T-helper 1 cell treated with Interleukin-12 subunit alpha and Interleukin-12 subunit beta and Interleukin-4 antibody, amounts not matched to agents 30 μg/mL and 1 μg/mL, for 36 hours (primary cell): ENCODE results near the gene FLII.
A peak's percentile ranks its signal among the peaks of the same experiment; 100 is the strongest.
"Not testable (repeated sequence)": the region's sequence is repeated elsewhere in the genome, so short reads cannot be mapped to it uniquely, and the experiment has no call there.

Source experiments
- H3K27ac Mint-ChIP-seq: one replicate; pipeline ENCODE4 v1.8.0; 2021; ENCODE audit warnings: mild to moderate bottlenecking, mixed read lengths
- H3K27me3 Mint-ChIP-seq: one replicate; pipeline ENCODE4 v1.8.0; 2021; ENCODE audit warnings: low read depth, mixed read lengths
- H3K36me3 Mint-ChIP-seq: one replicate; pipeline ENCODE4 v1.8.0; 2021; ENCODE audit warnings: low read depth, mixed read lengths
- H3K4me1 Mint-ChIP-seq: one replicate; pipeline ENCODE4 v1.8.0; 2021; ENCODE audit warnings: low read depth, mixed read lengths
- H3K4me3 Mint-ChIP-seq: one replicate; pipeline ENCODE4 v1.8.0; 2021; ENCODE audit warnings: mild to moderate bottlenecking, moderate library complexity, mixed read lengths
- H3K9me3 Mint-ChIP-seq: one replicate; pipeline ENCODE4 v1.8.0; 2021; ENCODE audit warnings: mixed read lengths

Gene FLII

GRCh38 chr17:18225642-18226283, 32.8 kb downstream of the FLII start:
- Mint-ChIP-seq H3K9me3 (no peaks in the 10 kb centered on the region), H3K27me3 (no peaks in the 10 kb centered on the region), H3K36me3 (no peaks in the 10 kb centered on the region), H3K27ac (peak overlapping the region; percentile 93), H3K4me1 (peaks cover 20% of the 10 kb centered on the region), H3K4me3 (peak overlapping the region; percentile 98)

GRCh38 chr17:18225121-18225641, 33.4 kb downstream of the FLII start, which contains the start of gene LLGL1:
TSS of gene LLGL1 (plus strand) at chr17:18225635. CDS start at chr17:18225683, 48 bp downstream.
- H3K27ac Mint-ChIP-seq = peak within 1 kb of the TSS; percentile 93
- H3K4me1 Mint-ChIP-seq = peaks cover 20% of the 10 kb centered on the region
- H3K27me3 Mint-ChIP-seq = no peaks in the 10 kb centered on the region
- H3K9me3 Mint-ChIP-seq = no peaks in the 10 kb centered on the region
- H3K4me3 Mint-ChIP-seq = peak within 1 kb of the TSS; percentile 98
- H3K36me3 Mint-ChIP-seq = no peaks in the 10 kb centered on the region

DNA sequence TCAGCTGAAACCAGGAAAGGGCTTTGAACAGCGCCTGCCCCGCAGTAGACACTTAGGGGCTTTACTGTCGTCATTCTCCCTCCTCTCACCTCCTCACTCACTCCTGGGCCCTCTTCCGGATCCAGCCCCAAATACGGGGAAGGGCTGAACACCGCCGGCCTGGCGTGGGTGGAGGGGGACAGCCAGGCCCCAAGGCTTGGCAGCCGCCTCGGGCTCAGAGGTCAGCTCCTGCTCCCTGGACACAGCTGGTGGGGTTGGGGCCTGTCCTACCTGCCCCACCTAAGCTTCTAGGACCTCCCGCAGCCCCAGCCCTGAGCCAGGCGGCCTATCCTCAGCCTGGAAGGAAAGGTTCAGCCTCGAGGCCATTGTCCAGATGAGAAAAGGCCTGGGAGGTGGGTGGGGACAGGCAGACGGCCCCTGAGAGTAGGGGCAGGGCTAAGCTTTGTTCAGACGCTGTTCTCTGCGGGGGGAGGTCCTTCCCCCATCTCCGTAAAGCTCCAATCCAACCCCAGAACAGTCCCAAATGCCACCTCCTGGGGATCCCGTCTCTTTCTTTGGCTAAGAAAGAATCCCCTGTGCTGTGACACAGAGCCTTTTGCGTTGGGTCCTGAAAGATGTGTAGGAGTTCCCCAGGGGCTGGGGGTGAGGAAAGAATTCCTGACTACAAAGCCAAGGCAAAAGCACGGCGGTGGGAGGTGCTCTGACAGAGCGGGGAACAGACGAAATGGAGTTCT, 34.0 kb downstream of the FLII start:
- Mint-ChIP-seq H3K27me3 (no peaks in the 10 kb centered on the region), H3K27ac (no peak overlapping the region), H3K36me3 (no peaks in the 10 kb centered on the region), H3K4me3 (peak overlapping the region; percentile 69), H3K9me3 (no peaks in the 10 kb centered on the region), H3K4me1 (peaks cover 20% of the 10 kb centered on the region)

DNA sequence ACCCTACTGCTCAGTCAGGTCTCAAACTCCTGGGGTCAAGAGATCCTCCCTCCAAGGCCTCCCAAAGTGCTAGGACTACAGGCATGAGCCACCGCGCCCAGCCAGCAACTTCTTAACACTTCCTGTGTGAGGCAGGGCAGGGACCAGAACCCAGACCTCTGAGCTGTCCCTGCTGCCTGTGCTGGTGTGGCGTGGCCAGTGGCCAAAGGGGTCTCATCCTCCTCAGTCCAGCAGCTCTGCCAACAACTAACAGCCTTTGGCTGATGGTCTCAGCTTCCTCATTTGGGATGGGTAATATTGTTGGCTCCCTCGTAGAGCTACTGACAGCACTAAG, 34.5 kb downstream of the FLII start:
- Mint-ChIP-seq H3K9me3 (no peaks in the 10 kb centered on the region), H3K4me3 (no peak overlapping the region), H3K27ac (no peak overlapping the region), H3K4me1 (peaks cover 20% of the 10 kb centered on the region), H3K27me3 (no peaks in the 10 kb centered on the region), H3K36me3 (no peaks in the 10 kb centered on the region)

DNA sequence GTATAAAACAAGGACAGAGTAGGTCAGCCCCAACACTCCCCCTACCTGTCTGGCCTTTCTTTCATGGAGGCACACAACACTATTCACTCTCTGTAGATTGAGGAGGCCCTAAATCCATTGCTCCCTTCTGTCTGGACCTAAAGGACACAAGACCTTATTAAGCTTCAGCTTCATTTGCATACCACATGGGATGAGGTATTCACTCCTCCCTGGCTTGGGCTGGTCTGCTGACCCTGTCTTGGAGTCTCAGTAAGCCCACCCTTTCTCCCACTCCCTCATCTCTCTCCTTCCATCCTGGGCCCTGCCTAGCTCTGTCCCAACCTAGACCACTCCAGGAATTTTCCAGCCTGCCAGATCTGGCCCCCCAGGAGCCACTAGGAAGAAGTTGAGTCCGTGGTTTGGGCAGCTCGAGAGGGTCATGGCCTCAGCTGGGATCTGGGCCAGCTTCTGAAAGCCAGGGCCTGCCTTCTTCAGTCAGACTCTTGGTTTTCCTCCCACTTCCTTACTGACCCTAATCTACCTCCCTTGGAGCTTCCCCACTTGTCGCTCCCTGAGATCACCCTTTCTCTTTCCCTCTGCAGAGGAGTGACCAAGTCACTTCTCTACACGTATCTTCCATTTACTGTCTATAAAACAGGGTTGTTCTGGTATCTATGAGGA, 39.7 kb downstream of the FLII start:
- no peak overlapping the region for H3K27ac Mint-ChIP-seq
- H3K9me3 Mint-ChIP-seq = no peaks in the 10 kb centered on the region
- no peaks in the 10 kb centered on the region for H3K4me1 Mint-ChIP-seq
- H3K36me3 Mint-ChIP-seq = no peaks in the 10 kb centered on the region
- H3K4me3 Mint-ChIP-seq = no peak overlapping the region
- no peaks in the 10 kb centered on the region for H3K27me3 Mint-ChIP-seq

- no peak overlapping the region for H3K4me3 Mint-ChIP-seq
- no peaks in the 10 kb centered on the region for H3K27me3 Mint-ChIP-seq
- H3K36me3 Mint-ChIP-seq = no peaks in the 10 kb centered on the region
Measured at GRCh38 chr17:18217412-18218015, 41.0 kb downstream of the FLII start.

GRCh38 chr17:18216906-18217305, 41.6 kb downstream of the FLII start:
- not testable (repeated sequence) for H3K27me3 Mint-ChIP-seq, H3K9me3 Mint-ChIP-seq, H3K27ac Mint-ChIP-seq, H3K4me1 Mint-ChIP-seq, H3K36me3 Mint-ChIP-seq, H3K4me3 Mint-ChIP-seq

More at GRCh38 chr17:18217412-18218015, 41.0 kb downstream of the FLII start:
- H3K27ac Mint-ChIP-seq = no peak overlapping the region
- H3K4me1 Mint-ChIP-seq = no peaks in the 10 kb centered on the region
- no peaks in the 10 kb centered on the region for H3K9me3 Mint-ChIP-seq

DNA sequence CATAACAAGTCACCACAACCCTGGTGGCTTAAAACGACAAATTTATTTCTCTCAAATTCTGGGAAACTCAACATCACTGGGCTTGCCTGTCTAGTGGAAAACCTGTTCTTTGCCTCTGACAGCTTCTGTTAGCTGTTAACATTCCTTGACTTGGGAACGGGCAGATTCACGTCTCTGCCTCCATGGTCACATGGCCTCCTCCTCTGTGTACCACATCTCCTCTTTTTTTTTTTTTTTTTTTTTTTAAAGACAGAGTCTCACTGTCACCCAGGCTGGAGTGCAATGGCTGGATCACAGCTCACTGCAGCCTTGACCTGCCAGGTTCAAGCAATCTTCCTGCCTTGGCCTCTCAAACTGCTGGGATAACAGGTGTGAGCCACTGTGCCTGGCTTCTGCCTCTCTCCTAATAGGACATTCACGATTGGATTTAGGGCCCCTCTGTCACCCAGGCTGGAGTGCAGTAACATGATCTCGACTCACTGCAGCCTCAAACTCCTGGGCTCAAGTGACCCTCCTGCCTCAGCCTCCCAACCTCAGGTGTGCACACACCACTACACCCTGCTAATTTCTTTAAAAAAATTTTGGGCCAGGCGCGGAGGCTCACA, 44.8 kb downstream of the FLII start:
- Mint-ChIP-seq H3K36me3 (peaks cover 15% of the 10 kb centered on the region), H3K27me3 (no peaks in the 10 kb centered on the region), H3K27ac (no peak overlapping the region), H3K4me1 (no peaks in the 10 kb centered on the region), H3K4me3 (no peak overlapping the region), H3K9me3 (no peaks in the 10 kb centered on the region)

- H3K4me3 Mint-ChIP-seq = no peak overlapping the region
- peaks cover 24% of the 10 kb centered on the region for H3K36me3 Mint-ChIP-seq
- no peaks in the 10 kb centered on the region for H3K27me3 Mint-ChIP-seq
Measured at GRCh38 chr17:18208092-18208491, 50.4 kb downstream of the FLII start.

GRCh38 chr17:18206962-18207361, 51.6 kb downstream of the FLII start:
- Mint-ChIP-seq H3K36me3 (peaks cover 24% of the 10 kb centered on the region), H3K9me3 (no peaks in the 10 kb centered on the region), H3K4me1 (no peaks in the 10 kb centered on the region), H3K4me3 (no peak overlapping the region), H3K27ac (no peak overlapping the region), H3K27me3 (no peaks in the 10 kb centered on the region)

More at GRCh38 chr17:18208092-18208491, 50.4 kb downstream of the FLII start:
- no peaks in the 10 kb centered on the region for H3K9me3 Mint-ChIP-seq
- peak overlapping the region; percentile 14 for H3K27ac Mint-ChIP-seq
- no peaks in the 10 kb centered on the region for H3K4me1 Mint-ChIP-seq

- H3K4me3 Mint-ChIP-seq = no peak overlapping the region
- peaks cover 3% of the 10 kb centered on the region for H3K4me1 Mint-ChIP-seq
- H3K36me3 Mint-ChIP-seq = peaks cover 25% of the 10 kb centered on the region
- no peaks in the 10 kb centered on the region for H3K27me3 Mint-ChIP-seq
- H3K9me3 Mint-ChIP-seq = no peaks in the 10 kb centered on the region
- no peak overlapping the region for H3K27ac Mint-ChIP-seq
Measured at GRCh38 chr17:18205861-18206260, 52.7 kb downstream of the FLII start.

DNA sequence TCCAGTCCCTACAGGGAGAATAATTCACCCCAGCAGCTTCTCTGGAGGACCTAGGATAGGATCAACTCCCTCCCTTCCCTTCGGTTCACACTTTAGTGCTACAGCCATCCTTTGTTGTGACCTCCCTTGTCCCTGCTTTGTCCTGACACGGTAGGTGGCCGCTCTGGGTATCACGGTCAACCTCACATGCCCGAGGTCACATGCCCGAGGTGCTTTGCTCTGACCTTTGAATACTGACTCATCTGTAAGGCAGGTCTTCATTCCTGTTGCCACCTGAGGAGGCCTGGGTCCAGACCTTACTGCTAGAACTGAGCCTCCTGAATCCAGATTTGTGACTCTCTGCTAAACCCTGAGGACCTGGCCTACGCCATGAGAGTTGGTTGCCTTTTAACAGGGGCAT, 55.2 kb downstream of the FLII start:
- no peak overlapping the region for H3K4me3 Mint-ChIP-seq
- H3K36me3 Mint-ChIP-seq = peaks cover 16% of the 10 kb centered on the region
- H3K9me3 Mint-ChIP-seq = no peaks in the 10 kb centered on the region
- peaks cover 14% of the 10 kb centered on the region for H3K4me1 Mint-ChIP-seq
- no peaks in the 10 kb centered on the region for H3K27me3 Mint-ChIP-seq
- H3K27ac Mint-ChIP-seq = no peak overlapping the region

DNA sequence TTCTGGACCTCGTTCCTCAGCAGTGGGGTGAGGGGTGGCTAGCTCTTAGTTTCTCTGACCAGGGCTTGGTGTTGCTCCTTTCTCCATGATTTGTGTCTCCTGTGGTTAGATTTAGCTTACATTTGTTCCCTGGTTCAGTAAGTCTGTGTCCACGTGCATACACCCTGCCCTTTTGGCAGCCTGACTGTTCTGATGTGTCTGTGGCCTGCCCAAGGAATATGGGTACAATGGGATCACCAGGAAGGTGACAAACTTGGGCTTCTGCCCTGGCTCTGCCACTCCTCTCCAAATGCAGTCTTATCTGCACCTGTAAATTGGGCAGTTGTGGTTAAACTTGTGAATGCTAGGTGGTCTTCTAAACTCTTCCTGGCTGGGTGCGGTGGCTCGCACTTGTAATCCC, 57.4 kb downstream of the FLII start:
- H3K9me3 Mint-ChIP-seq = no peaks in the 10 kb centered on the region
- no peaks in the 10 kb centered on the region for H3K27me3 Mint-ChIP-seq
- H3K27ac Mint-ChIP-seq = no peak overlapping the region
- peaks cover 17% of the 10 kb centered on the region for H3K4me1 Mint-ChIP-seq
- peaks cover 15% of the 10 kb centered on the region for H3K36me3 Mint-ChIP-seq
- no peak overlapping the region for H3K4me3 Mint-ChIP-seq

DNA sequence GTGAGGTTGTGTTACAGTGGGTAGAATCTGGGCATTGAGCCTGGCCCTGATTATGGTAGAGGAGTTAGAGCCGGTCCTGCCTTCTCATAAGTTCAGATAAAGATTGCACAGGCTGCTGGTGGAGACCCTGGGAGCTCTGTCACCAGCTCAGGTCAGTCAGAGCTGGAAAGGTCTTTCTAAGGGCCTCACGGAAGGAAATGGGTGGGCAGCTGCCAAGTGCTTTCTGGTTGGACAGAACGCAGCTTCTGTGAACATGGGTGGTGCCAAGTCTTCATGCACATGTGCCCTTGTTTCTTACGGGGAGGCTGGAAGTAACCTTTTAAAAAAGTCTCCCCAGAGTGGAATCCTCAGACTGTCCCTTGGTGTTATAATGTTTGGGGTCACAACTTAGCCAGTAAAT, 60.0 kb downstream of the FLII start:
- Mint-ChIP-seq H3K27me3 (no peaks in the 10 kb centered on the region), H3K4me3 (no peak overlapping the region), H3K4me1 (peaks cover 22% of the 10 kb centered on the region), H3K9me3 (no peaks in the 10 kb centered on the region), H3K27ac (peak overlapping the region; percentile 4), H3K36me3 (peaks cover 29% of the 10 kb centered on the region)
